ENCODE results near the gene RNU11. TPM values are rescaled to one million over a fixed set of nuclear protein-coding genes. Genes with fewer than 3 reads are reported as not detected.
"Not testable (repeated sequence)": the region's sequence is repeated elsewhere in the genome, so short reads cannot be mapped to it uniquely, and the experiment has no call there.

Gene RNU11
- total RNA-seq, 1 experiment from 2014 or later, result not detected

DNA sequence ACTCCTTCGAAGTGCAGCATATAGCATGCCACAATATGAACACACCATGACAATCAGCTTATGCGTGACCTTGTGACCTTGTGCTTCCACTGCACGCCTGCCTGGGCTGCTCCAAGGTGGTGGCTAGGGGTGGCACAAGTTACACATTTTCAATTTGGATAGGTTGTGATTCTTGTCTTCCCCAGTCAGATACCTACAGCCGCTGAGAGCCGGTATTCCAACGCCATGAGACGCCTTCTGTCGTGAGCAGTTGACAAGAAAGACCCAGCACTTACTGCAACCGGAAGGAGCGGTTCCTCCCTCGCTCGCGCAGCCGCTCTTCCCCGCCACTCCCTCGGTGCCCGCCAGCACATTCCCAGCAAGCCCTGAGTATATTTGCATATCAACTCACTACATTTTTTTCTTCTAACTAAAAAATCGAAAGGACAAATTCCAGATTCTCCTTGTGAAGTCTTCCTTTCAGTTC, 359 bp upstream of the RNU11 start:
- peak overlapping the region; percentile 88 for H3K9ac ChIP-seq (ENCODE audit: low read length)
- ATAC-seq (peak; percentile 76), DNase-seq (peak; percentile 89)
- H3K36me3 ChIP-seq (ENCODE audit: low read depth, low read length), result no peaks in the 10 kb centered on the region
- TF ChIP-seq CTCF (conservative IDR thresholded peaks at IDR 0.05; ENCODE audit: low read depth, low read length), result no peak
- TF ChIP-seq EZH2 (IDR thresholded peaks at IDR 0.05; ENCODE audit: low read length, unreplicated experiment), result no peak
- TF ChIP-seq EZH2phosphoT487 (IDR thresholded peaks at IDR 0.05; ENCODE audit: borderline replicate concordance, low read length), result no peak
- H2AFZ ChIP-seq (ENCODE audit: low read length), result peak overlapping the region; percentile 83
- ChIA-PET POLR2A (ENCODE audit: unreplicated experiment) (interaction anchor here (0.6 to 1.4 kb wide), 4 partner anchors 20 to 229 kb away, joined by 5 to 32 read pairs (median 9); partner anchors contain the start of genes GMEB1 and YTHDF2), CTCF (interaction anchor here (0.6 kb wide), 1 partner anchor 110 kb away, joined by 3 read pairs; no protein-coding TSS in a partner anchor)
- no peaks in the 10 kb centered on the region for H4K20me1 ChIP-seq (ENCODE audit: low read length)
- no peaks in the 10 kb centered on the region for H3K9me3 ChIP-seq (ENCODE audit: low read length)
- H3K27me3 ChIP-seq (ENCODE audit: low read length), result no peaks in the 10 kb centered on the region
- BruUV-seq (replicated peaks), result no TSS peak
- no peaks in the 10 kb centered on the region; the same call in 1 of the 2 replicates for H3K79me2 ChIP-seq (ENCODE audit: low read length)
- no peaks in the 10 kb centered on the region for H3K9me2 ChIP-seq (replicated peaks; ENCODE audit: low read length)
- intact Hi-C loops (cut with micrococcal nuclease), result loop anchor here (2.0 kb wide), 3 partner anchors 21 to 229 kb away; partner anchors contain the start of genes GMEB1 and YTHDF2
- H3K4me2 ChIP-seq (ENCODE audit: low read length), result peak overlapping the region; percentile 80
- H3K4me3 ChIP-seq (ENCODE audit: low read length), result peak overlapping the region; percentile 48
- peaks cover 22% of the 10 kb centered on the region for H3K4me1 ChIP-seq (ENCODE audit: insufficient read depth, low read length)
- H3F3A ChIP-seq (ENCODE audit: low read length, unreplicated experiment), result peaks cover 8% of the 10 kb centered on the region
- peak overlapping the region; percentile 93 for H3K27ac ChIP-seq (ENCODE audit: low read length)

GRCh38 chr1:28653063-28653462, 4.7 kb downstream of the RNU11 start:
- DNase-seq; H3K4me3 ChIP-seq (ENCODE audit: low read length); H3K36me3 ChIP-seq (ENCODE audit: low read depth, low read length); H3K27me3 ChIP-seq (ENCODE audit: low read length); H3K27ac ChIP-seq (ENCODE audit: low read length); POLR2A ChIA-PET (ENCODE audit: unreplicated experiment); H3K4me1 ChIP-seq (ENCODE audit: insufficient read depth, low read length); H3F3A ChIP-seq (ENCODE audit: low read length, unreplicated experiment); H4K20me1 ChIP-seq (ENCODE audit: low read length); BruUV-seq (replicated peaks); H3K9me3 ChIP-seq (ENCODE audit: low read length); H3K79me2 ChIP-seq (ENCODE audit: low read length); H3K9ac ChIP-seq (ENCODE audit: low read length); H2AFZ ChIP-seq (ENCODE audit: low read length); H3K9me2 ChIP-seq (replicated peaks; ENCODE audit: low read length); intact Hi-C loops (cut with micrococcal nuclease); ATAC-seq; H3K4me2 ChIP-seq (ENCODE audit: low read length): not testable (repeated sequence)
- CTCF ChIA-PET, result interaction anchor here (0.7 kb wide), 1 partner anchor 12 kb away, joined by 5 read pairs; no protein-coding TSS in a partner anchor

DNA sequence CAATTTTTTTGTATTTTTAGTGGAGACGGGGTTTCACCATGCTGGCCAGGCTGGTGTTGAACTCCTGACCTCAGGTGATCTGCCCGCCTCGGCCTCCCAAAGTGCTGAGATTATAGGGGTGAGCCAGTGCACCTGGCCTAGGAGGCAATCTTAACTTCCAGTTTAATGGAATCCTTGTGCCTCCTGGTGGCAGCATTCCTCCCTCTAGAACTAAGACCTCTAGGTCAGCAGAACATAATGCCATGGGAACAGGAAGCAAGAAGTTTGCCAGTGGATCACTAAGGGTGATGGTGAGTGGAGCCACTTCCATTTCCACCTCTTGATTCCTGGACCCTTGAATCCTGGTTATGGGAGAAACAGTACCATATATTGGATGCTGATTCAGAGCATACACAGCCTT, 5.5 kb downstream of the RNU11 start:
- intact Hi-C loops (cut with micrococcal nuclease); H3K9ac ChIP-seq (ENCODE audit: low read length); H3K4me1 ChIP-seq (ENCODE audit: insufficient read depth, low read length); H3K27ac ChIP-seq (ENCODE audit: low read length); H3K9me3 ChIP-seq (ENCODE audit: low read length); H3K27me3 ChIP-seq (ENCODE audit: low read length); H2AFZ ChIP-seq (ENCODE audit: low read length); POLR2A ChIA-PET (ENCODE audit: unreplicated experiment); H3K4me2 ChIP-seq (ENCODE audit: low read length); H3K36me3 ChIP-seq (ENCODE audit: low read depth, low read length); H3K79me2 ChIP-seq (ENCODE audit: low read length); H3K9me2 ChIP-seq (replicated peaks; ENCODE audit: low read length); H3K4me3 ChIP-seq (ENCODE audit: low read length); H3F3A ChIP-seq (ENCODE audit: low read length, unreplicated experiment); BruUV-seq (replicated peaks); H4K20me1 ChIP-seq (ENCODE audit: low read length): not testable (repeated sequence)
- peak; percentile 47; the same call in 1 of the 2 replicates for ATAC-seq
- CTCF ChIA-PET, result interaction anchor here (0.7 kb wide), 1 partner anchor 13 kb away, joined by 5 read pairs; no protein-coding TSS in a partner anchor
- peak; percentile 57 for DNase-seq

GRCh38 chr1:28655448-28656311, 7.3 kb downstream of the RNU11 start:
- intact Hi-C loops (cut with micrococcal nuclease); H3K79me2 ChIP-seq (ENCODE audit: low read length); H3K27ac ChIP-seq (ENCODE audit: low read length); H3K4me3 ChIP-seq (ENCODE audit: low read length); H3K9me3 ChIP-seq (ENCODE audit: low read length); H3K27me3 ChIP-seq (ENCODE audit: low read length); DNase-seq; CTCF ChIA-PET; BruUV-seq (replicated peaks); H3K9ac ChIP-seq (ENCODE audit: low read length); POLR2A ChIA-PET (ENCODE audit: unreplicated experiment); H3K36me3 ChIP-seq (ENCODE audit: low read depth, low read length); H2AFZ ChIP-seq (ENCODE audit: low read length); H3K4me1 ChIP-seq (ENCODE audit: insufficient read depth, low read length); H4K20me1 ChIP-seq (ENCODE audit: low read length); H3F3A ChIP-seq (ENCODE audit: low read length, unreplicated experiment); ATAC-seq; H3K9me2 ChIP-seq (replicated peaks; ENCODE audit: low read length); H3K4me2 ChIP-seq (ENCODE audit: low read length): not testable (repeated sequence)
